SK-N-SH (cell line): ENCODE results near the gene ZNF775. TPM values are rescaled to one million over a fixed set of nuclear protein-coding genes. Genes with fewer than 3 reads are reported as not detected.

Source experiments
- CTCF ChIA-PET: fragments of 300-600, 350-600 bp; formaldehyde crosslinking; extraction: SDS; loops from one replicate; lab custom pipeline; 2021; lab: Yijun Ruan, JAX
- POLR2A ChIA-PET: fragments of 350-600 bp; sonication (Branson Sonifier 250); formaldehyde crosslinking; extraction: SDS; loops from one replicate; lab custom pipeline; 2020; ENCODE audit warnings: antibody characterized with exemption, inconsistent platforms; lab: Yijun Ruan, JAX
- DNase-seq: peaks from one replicate; pipeline ENCODE4 v3.0.0; 2012
- H2AFZ ChIP-seq: fragments of 200-600 bp; sonication (generic); 2 replicates; pipeline ENCODE4 v1.8.1; 2016; ENCODE audit warnings: antibody characterized with exemption, mild to moderate bottlenecking, low read depth
- H3F3A ChIP-seq: fragments of 200-600 bp; sonication (generic); replicated peaks from 2 replicates; pipeline ENCODE3; 2016; ENCODE audit warnings: antibody characterized with exemption, mild to moderate bottlenecking; ENCODE audit not compliant: insufficient read depth
- H3K27ac ChIP-seq, 2 experiments: fragments of 200-500 bp in 1 of 2; fragments of 200-600 bp in 1 of 2; sonication (Bioruptor generic) in 1 of 2; sonication (generic), shearing (Covaris generic) in 1 of 2; 2 replicates each; pipeline versions ENCODE4 v1.5.1 to v1.6.1; 2014 to 2016; ENCODE audit warnings: low read depth in 2 of 2, inconsistent platforms in 1 of 2, low read length in 1 of 2, mild to moderate bottlenecking in 1 of 2, mixed read lengths in 1 of 2
- H3K27me3 ChIP-seq: fragments of 200-600 bp; sonication (generic), shearing (Covaris generic); 2 replicates; pipeline ENCODE4 v1.6.1; 2016; ENCODE audit warnings: mixed run types; ENCODE audit not compliant: insufficient read depth
- H3K36me3 ChIP-seq, 2 experiments: fragments of 200-500 bp in 1 of 2; fragments of 200-600 bp in 1 of 2; sonication (Bioruptor generic) in 1 of 2; sonication (generic) in 1 of 2; replicated peaks in 1 of 2; 2 replicates each; pipeline versions ENCODE3 to v1.5.1; 2014 to 2016; ENCODE audit warnings: low read length in 1 of 2, mild to moderate bottlenecking in 1 of 2; ENCODE audit not compliant: insufficient read depth in 2 of 2, control insufficient read depth in 1 of 2
- H3K4me1 ChIP-seq, 2 experiments: fragments of 200-500 bp in 1 of 2; fragments of 200-600 bp in 1 of 2; sonication (Bioruptor generic) in 1 of 2; sonication (generic), shearing (Covaris generic) in 1 of 2; 2 replicates each; pipeline versions ENCODE4 v1.5.1 to v1.6.1; 2014 to 2016; ENCODE audit warnings: low read depth in 1 of 2, low read length in 1 of 2, mixed run types in 1 of 2; ENCODE audit not compliant: insufficient read depth in 2 of 2, control insufficient read depth in 1 of 2
- H3K4me2 ChIP-seq: fragments of 200-600 bp; sonication (generic), shearing (Covaris generic); 2 replicates; pipeline ENCODE4 v1.6.1; 2017; ENCODE audit warnings: mixed run types
- H3K4me3 ChIP-seq, 2 experiments: fragments of 200-500 bp in 1 of 2; fragments of 200-600 bp in 1 of 2; sonication (Bioruptor generic) in 1 of 2; sonication (generic), shearing (Covaris generic) in 1 of 2; 2 replicates each; pipeline versions ENCODE4 v1.5.1 to v1.8.1; 2014 to 2016; ENCODE audit warnings: low read depth in 2 of 2, inconsistent platforms in 1 of 2, low read length in 1 of 2, mild to moderate bottlenecking in 1 of 2, mixed read lengths in 1 of 2, moderate library complexity in 1 of 2
- H3K79me2 ChIP-seq: fragments of 200-600 bp; sonication (generic); 2 replicates; pipeline ENCODE4 v1.8.1; 2017; ENCODE audit warnings: mild to moderate bottlenecking; ENCODE audit not compliant: insufficient read depth
- H3K9ac ChIP-seq: fragments of 200-600 bp; sonication (generic); 2 replicates; pipeline ENCODE4 v1.6.1; 2017; ENCODE audit warnings: mixed run types
- H3K9me2 ChIP-seq: fragments of 200-600 bp; sonication (generic); 2 replicates; pipeline ENCODE4 v1.6.1; 2017; ENCODE audit warnings: mixed run types
- H3K9me3 ChIP-seq: fragments of 200-600 bp; sonication (generic); 2 replicates; pipeline ENCODE4 v1.6.1; 2017; ENCODE audit warnings: mixed run types, mild to moderate bottlenecking, moderate library complexity
- H4K20me1 ChIP-seq: fragments of 200-600 bp; sonication (generic); 2 replicates; pipeline ENCODE4 v1.6.1; 2017; ENCODE audit warnings: mild to moderate bottlenecking, mixed run types; ENCODE audit not compliant: insufficient read depth
- CTCF ChIP-seq: fragments of 200-600 bp; sonication (generic); IDR thresholded peaks from 2 replicates; pipeline ENCODE4 v1.6.1; 2017; ENCODE audit warnings: antibody characterized with exemption, mild to moderate bottlenecking, moderate library complexity
- ELF1 ChIP-seq: IDR thresholded peaks from 2 replicates; pipeline ENCODE4 v1.4.0; 2012
- EP300 ChIP-seq, 2 experiments: IDR thresholded peaks; 2 replicates each; pipeline versions ENCODE4 v1.4.0 to v1.6.1; 2012; ENCODE audit warnings: borderline replicate concordance in 1 of 2, low read depth in 1 of 2, low read length in 1 of 2
- FOSL2 ChIP-seq: IDR thresholded peaks from 2 replicates; pipeline ENCODE4 v1.4.0; 2012; ENCODE audit warnings: low read depth, mild to moderate bottlenecking, moderate library complexity, borderline replicate concordance
- FOXJ3 ChIP-seq: sonication (generic); formaldehyde crosslinking; IDR thresholded peaks from 2 replicates; pipeline ENCODE4 v1.5.1; 2020; ENCODE audit warnings: mild to moderate bottlenecking, missing genetic modification reagents
- IRF3 ChIP-seq: fragments of 150-350 bp; IDR thresholded peaks from 2 replicates; pipeline ENCODE4 v1.6.1; 2016; ENCODE audit warnings: mild to moderate bottlenecking, low read depth, low read length
- JUND ChIP-seq: IDR thresholded peaks from 2 replicates; pipeline ENCODE4 v1.4.0; 2012
- RAD21 ChIP-seq: IDR thresholded peaks from 2 replicates; pipeline ENCODE4 v1.6.1; 2012; ENCODE audit warnings: mild to moderate bottlenecking, low read length
- RFX5 ChIP-seq: IDR thresholded peaks from 2 replicates; pipeline ENCODE4 v1.6.1; 2012; ENCODE audit warnings: mild to moderate bottlenecking, improper control_type of control experiment, low read length
- SIN3A ChIP-seq: IDR thresholded peaks from 2 replicates; pipeline ENCODE4 v1.6.1; 2012; ENCODE audit warnings: low read depth, mild to moderate bottlenecking, low read length, moderate library complexity, borderline replicate concordance
- USF1 ChIP-seq: IDR thresholded peaks from 2 replicates; pipeline ENCODE4 v1.4.0; 2012; ENCODE audit warnings: low read depth, borderline replicate concordance
- USF2 ChIP-seq: fragments of 150-350 bp; IDR thresholded peaks from 2 replicates; pipeline ENCODE4 v1.6.1; 2017; ENCODE audit warnings: antibody characterized with exemption, low read length, low read depth, borderline replicate concordance
- ZBTB33 ChIP-seq: IDR thresholded peaks from 2 replicates; pipeline ENCODE4 v1.4.0; 2012; ENCODE audit warnings: low read depth, borderline replicate concordance
- WGBS: methylation state at CpG from one replicate; pipeline ENCODE4 v1.1.6; 2017; ENCODE audit warnings: low lambda C conversion rate; 5-methylcytosine and 5-hydroxymethylcytosine counted together
- polyA plus RNA-seq, 3 experiments: library from polyadenylated mRNA; depleted of rRNA; stranded (reverse); fragments of >200 nt; gene quantifications; 2 replicates each; pipeline ENCODE4 v1.2.3, GENCODE V29; 2012

The ZNF775 gene
- polyA plus RNA-seq, 1 of the 3 experiments (the other 2 are of a cell fraction): 5.0 TPM

DNA sequence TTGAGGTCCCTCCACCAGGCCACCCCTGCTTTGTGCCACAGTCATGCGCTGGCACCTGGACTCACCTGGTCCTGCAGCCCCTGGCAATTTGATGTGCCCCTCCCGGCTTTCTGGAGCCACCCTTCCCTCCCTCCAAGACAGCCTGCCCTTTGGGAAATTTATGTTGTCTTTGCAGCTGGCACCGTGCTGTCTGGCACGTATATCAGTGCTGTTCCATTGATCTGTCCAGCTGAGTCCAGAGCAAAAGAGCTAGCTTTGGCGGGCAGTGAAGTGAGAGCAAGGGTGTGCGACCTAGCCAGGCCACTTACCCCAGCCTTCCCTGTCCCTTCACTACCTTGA, 43.4 kb upstream of the ZNF775 start:
- H2AFZ ChIP-seq: no peak overlapping the region
- no peaks in the 10 kb centered on the region; a peak in 1 of 4 replicates for H3K4me1 ChIP-seq
- CTCF ChIA-PET: interaction anchor here (1.0 to 1.3 kb wide), 2 partner anchors 14 to 68 kb away, joined by 3 read pairs; no protein-coding TSS in a partner anchor
- H3K9me3 ChIP-seq: no peaks in the 10 kb centered on the region
- no peak overlapping the region for H3K4me2 ChIP-seq
- H3K36me3 ChIP-seq: no peaks in the 10 kb centered on the region
- DNase-seq: no peak
- POLR2A ChIA-PET: interaction anchor here (1.0 to 1.1 kb wide), 2 partner anchors 12 to 33 kb away, joined by 4 read pairs; partner anchors contain the start of genes ACTR3C, LRRC61 and REPIN1
- WGBS: 72% methylated on average over 5 of the region's 6 CpGs
- H3K27me3 ChIP-seq: no peaks in the 10 kb centered on the region
- no peak overlapping the region for H3K9ac ChIP-seq
- no peaks in the 10 kb centered on the region for H3K79me2 ChIP-seq
- no peaks in the 10 kb centered on the region for H3K9me2 ChIP-seq
- H4K20me1 ChIP-seq: no peaks in the 10 kb centered on the region
- no peak overlapping the region for H3K4me3 ChIP-seq
- H3F3A ChIP-seq: no peaks in the 10 kb centered on the region
- TF ChIP-seq JUND (no peak), RAD21 (no peak), ELF1 (no peak), FOXJ3 (no peak), EP300 (IDR thresholded peaks at IDR 0.05; ENCODE audit: borderline replicate concordance in 1 of 2, low read depth in 1 of 2, low read length in 1 of 2) (no peak), USF2 (no peak), SIN3A (no peak)
- TF ChIP-seq, all 33 proteins: peak for 0
- no peak overlapping the region for H3K27ac ChIP-seq

DNA sequence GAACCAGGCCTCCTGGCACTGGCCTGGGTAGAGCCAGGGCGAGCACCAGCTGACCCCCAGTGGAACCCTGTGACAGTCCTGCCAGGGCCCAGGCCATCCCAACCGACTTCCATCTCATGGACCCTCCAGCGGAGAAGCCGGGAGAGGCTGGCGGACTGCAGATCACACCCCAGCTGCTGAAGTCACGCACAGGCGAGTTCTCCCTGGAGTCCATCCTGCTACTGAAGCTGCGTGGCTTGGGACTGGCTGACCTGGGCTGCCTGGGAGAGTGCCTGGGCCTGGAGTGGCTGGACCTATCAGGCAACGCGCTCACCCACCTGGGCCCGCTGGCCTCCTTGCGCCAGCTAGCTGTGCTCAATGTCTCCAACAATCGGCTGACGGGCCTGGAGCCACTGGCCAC, 42.4 kb upstream of the ZNF775 start:
- Histone ChIP-seq H3K9me3 (no peaks in the 10 kb centered on the region), H3K4me2 (no peak overlapping the region), H3K9ac (no peak overlapping the region), H3F3A (no peaks in the 10 kb centered on the region), H3K79me2 (no peaks in the 10 kb centered on the region), H2AFZ (no peak overlapping the region), H4K20me1 (no peaks in the 10 kb centered on the region), H3K9me2 (no peaks in the 10 kb centered on the region), H3K27me3 (peaks cover under 1% of the 10 kb centered on the region; the same call in 1 of the 2 replicates), H3K4me3 (no peak overlapping the region), H3K4me1 (no peaks in the 10 kb centered on the region; a peak in 1 of 4 replicates), H3K27ac (no peak overlapping the region), H3K36me3 (no peaks in the 10 kb centered on the region)
- CTCF ChIA-PET: interaction anchor here (0.9 to 1.0 kb wide), 2 partner anchors 13 to 67 kb away, joined by 3 read pairs; partner anchors contain the start of gene ACTR3C
- 89% methylated on average over 5 of the region's 14 CpGs for WGBS
- TF ChIP-seq FOSL2 (no peak), IRF3 (no peak), USF1 (no peak), ZBTB33 (no peak), JUND (no peak), CTCF (no peak), RFX5 (no peak)
- POLR2A ChIA-PET: no interaction called here
- DNase-seq: no peak
